Activated naive CD4-positive, alpha-beta T cell treated with anti-CD3 and anti-CD28 coated beads, Interleukin-2, amount 10 ng/mL, durations not matched to agents 7 days and 5 days (primary cell): Measurements from ENCODE around the gene CERS4.
"Not testable (repeated sequence)": the region's sequence is repeated elsewhere in the genome, so short reads cannot be mapped to it uniquely, and the experiment has no call there.

Experiments used
- CTCF ChIA-PET: fragments of 350-600 bp; sonication (Branson Sonifier 250); formaldehyde crosslinking; loops from one replicate; lab custom pipeline; 2021; ENCODE audit warnings: antibody characterized with exemption; lab: Charles Lee
- DNase-seq: peaks from one replicate; pipeline ENCODE4 v3.0.0-alpha.2; 2020
- H3K27ac Mint-ChIP-seq: one replicate; pipeline ENCODE4 v1.8.0; 2021; ENCODE audit warnings: mild to moderate bottlenecking, moderate library complexity, mixed read lengths
- H3K27me3 Mint-ChIP-seq: one replicate; pipeline ENCODE4 v1.8.0; 2021; ENCODE audit warnings: mild to moderate bottlenecking, mixed read lengths
- H3K36me3 Mint-ChIP-seq: one replicate; pipeline ENCODE4 v1.8.0; 2021; ENCODE audit warnings: mixed read lengths
- H3K4me1 Mint-ChIP-seq: one replicate; pipeline ENCODE4 v1.8.0; 2021; ENCODE audit warnings: mixed read lengths
- H3K4me3 Mint-ChIP-seq: one replicate; pipeline ENCODE4 v1.8.0; 2021; ENCODE audit warnings: mild to moderate bottlenecking, moderate library complexity, mixed read lengths
- H3K9me3 Mint-ChIP-seq: one replicate; pipeline ENCODE4 v1.8.0; 2021; ENCODE audit warnings: mixed read lengths

CERS4 gene

GRCh38 chr19:8203288-8204120, 5.7 kb upstream of the CERS4 start:
- peaks cover 16% of the 10 kb centered on the region for H3K4me1 Mint-ChIP-seq
- DNase-seq, CTCF ChIA-PET, H3K27ac Mint-ChIP-seq, H3K4me3 Mint-ChIP-seq, H3K36me3 Mint-ChIP-seq, H3K9me3 Mint-ChIP-seq: not testable (repeated sequence)
- H3K27me3 Mint-ChIP-seq: peaks cover 88% of the 10 kb centered on the region

- no peak for DNase-seq
- peaks cover 82% of the 10 kb centered on the region for H3K27me3 Mint-ChIP-seq
- CTCF ChIA-PET: no interaction called here
- no peak overlapping the region for H3K27ac Mint-ChIP-seq
- no peak overlapping the region for H3K4me3 Mint-ChIP-seq
- H3K9me3 Mint-ChIP-seq: no peaks in the 10 kb centered on the region
- peaks cover 19% of the 10 kb centered on the region for H3K4me1 Mint-ChIP-seq
- peaks cover 2% of the 10 kb centered on the region for H3K36me3 Mint-ChIP-seq
Observed at GRCh38 chr19:8204961-8205360, 4.2 kb upstream of the CERS4 start.

- Mint-ChIP-seq H3K4me3 (no peak overlapping the region), H3K9me3 (no peaks in the 10 kb centered on the region), H3K27ac (no peak overlapping the region), H3K36me3 (peaks cover 6% of the 10 kb centered on the region), H3K27me3 (peaks cover 72% of the 10 kb centered on the region), H3K4me1 (peaks cover 33% of the 10 kb centered on the region)
- no peak for DNase-seq
- CTCF ChIA-PET: interaction anchor here (0.8 kb wide), 1 partner anchor 10 kb away, joined by 3 read pairs; no protein-coding TSS in a partner anchor
Observed at GRCh38 chr19:8206147-8207087, 2.8 kb upstream of the CERS4 start.

DNA sequence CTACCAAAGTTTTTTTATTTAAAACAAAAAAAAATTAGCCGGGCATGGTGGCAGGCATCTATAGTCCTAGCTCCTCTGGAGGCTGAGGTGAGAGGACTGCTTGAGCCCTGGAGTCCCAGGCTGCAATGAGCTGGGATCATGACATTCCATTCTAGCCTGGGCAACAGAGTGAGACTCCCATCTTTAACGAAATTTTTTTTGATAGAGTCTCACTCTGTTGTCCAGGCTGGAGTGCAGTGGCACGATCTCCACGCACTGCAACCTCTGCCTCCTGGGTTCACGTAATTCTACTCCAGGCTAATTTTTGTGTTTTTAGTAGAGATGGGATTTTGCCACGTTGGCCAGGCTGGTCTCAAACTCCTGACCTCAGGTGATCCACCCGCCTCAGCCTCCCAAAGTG, 1.8 kb upstream of the CERS4 start:
- Mint-ChIP-seq H3K36me3 (peaks cover 11% of the 10 kb centered on the region), H3K4me3 (peak overlapping the region; percentile 15), H3K27me3 (peaks cover 63% of the 10 kb centered on the region), H3K4me1 (peaks cover 40% of the 10 kb centered on the region)
- H3K9me3 Mint-ChIP-seq, DNase-seq, H3K27ac Mint-ChIP-seq: not testable (repeated sequence)
- CTCF ChIA-PET: interaction anchor here (0.8 kb wide), 2 partner anchors 11 to 263 kb away, joined by 3 to 4 read pairs; no protein-coding TSS in a partner anchor

DNA sequence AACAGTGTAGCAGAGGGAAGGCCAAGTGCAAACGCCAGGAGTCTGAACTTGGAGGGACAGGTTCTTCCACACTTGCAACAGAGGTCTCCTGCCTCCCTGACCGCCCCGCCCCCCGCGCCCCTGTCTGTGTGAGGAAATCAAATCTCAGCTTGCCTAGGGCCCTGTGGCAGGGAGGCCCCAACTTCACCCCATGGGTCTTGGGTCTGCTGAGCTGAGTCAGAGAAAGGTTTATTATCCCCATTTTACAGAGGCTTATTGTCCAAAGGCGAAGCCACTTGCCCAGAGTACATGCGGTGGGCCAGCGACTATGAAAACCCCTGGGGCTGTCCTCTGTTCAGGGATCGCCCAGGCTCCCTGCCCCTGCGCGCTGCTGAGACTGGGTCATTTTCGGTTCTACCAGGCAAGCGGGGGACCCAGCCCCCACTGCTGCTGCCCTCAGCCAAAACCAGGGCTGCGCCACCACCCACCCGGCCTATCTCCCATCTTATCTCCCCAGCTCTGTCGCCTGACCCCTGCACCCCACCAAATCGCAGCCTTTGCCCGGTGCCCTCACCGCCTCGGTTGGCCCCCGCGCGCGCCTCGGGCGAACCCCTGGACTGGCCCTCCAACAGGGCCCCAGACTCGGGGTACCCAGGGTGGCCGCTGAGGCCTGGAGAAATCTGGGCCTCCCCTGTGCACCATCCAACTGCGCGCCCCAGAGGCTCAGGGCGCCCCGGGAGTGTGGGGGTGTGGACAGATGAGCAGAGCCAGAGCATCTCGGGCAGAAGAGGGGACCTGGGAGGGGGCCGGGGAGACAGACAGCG, 850 bp upstream of the CERS4 start:
- Mint-ChIP-seq H3K4me3 (peak overlapping the region; percentile 80), H3K9me3 (no peaks in the 10 kb centered on the region), H3K27ac (peak overlapping the region; percentile 79), H3K4me1 (peaks cover 43% of the 10 kb centered on the region), H3K36me3 (peaks cover 15% of the 10 kb centered on the region), H3K27me3 (peaks cover 54% of the 10 kb centered on the region)
- CTCF ChIA-PET: no interaction called here
- peak; percentile 23 for DNase-seq

DNA sequence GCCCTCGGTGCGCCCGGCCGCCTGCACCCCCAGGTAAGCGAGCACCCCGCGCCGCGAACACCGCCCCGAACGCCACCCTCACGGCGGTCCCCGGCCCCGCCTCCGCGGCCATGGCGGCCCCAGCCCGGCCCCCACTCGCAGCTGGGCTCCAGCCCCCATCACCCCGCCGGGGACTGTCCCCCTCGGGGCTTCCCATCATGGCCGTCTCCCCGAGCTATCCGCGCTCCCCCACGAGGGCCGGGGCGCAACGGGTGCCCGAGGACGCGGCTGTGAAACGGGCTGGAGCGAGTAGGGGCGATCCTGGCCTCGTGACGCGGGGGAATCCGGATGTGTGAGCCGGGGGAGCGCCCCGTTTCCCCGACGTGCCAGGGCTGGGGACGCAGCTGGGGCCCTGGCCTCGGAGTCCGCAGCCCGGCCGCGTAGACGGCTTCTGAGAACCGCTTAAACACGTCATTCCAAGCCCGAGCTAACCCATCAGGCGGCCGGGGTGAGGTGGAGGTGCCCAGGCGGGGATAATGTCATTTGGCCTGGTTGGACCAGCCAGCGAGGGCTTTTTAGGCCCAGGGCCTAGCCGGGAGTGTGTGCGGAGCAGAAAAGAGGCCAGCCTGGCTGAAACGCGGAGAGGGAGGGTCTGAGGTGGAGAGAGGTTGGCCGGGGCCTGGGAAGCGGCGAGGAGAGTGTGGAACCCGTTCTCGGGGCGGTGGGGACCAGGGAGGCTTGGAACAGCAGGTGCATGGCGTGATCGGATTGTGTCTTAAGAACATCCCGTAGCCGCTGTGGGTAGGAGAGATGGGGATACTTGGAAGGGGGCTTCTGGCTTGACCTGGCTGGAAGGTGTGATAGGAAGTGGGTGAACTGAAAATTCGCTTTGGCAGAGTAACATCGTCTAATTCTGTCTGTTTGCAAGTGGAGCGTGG, 550 bp downstream of the CERS4 start:
- Mint-ChIP-seq H3K9me3 (no peaks in the 10 kb centered on the region), H3K36me3 (peaks cover 18% of the 10 kb centered on the region), H3K4me1 (peaks cover 43% of the 10 kb centered on the region), H3K27ac (peak overlapping the region; percentile 88), H3K4me3 (peak overlapping the region; percentile 81), H3K27me3 (peaks cover 40% of the 10 kb centered on the region)
- DNase-seq: peak; percentile 87
- CTCF ChIA-PET: interaction anchor here (0.9 kb wide), 1 partner anchor 15 kb away, joined by 3 read pairs; no protein-coding TSS in a partner anchor

- Mint-ChIP-seq H3K4me3 (peak overlapping the region; percentile 81), H3K36me3 (peaks cover 18% of the 10 kb centered on the region), H3K4me1 (peaks cover 47% of the 10 kb centered on the region), H3K27me3 (peaks cover 32% of the 10 kb centered on the region), H3K9me3 (no peaks in the 10 kb centered on the region), H3K27ac (peak overlapping the region; percentile 88)
- CTCF ChIA-PET: interaction anchor here (0.9 kb wide), 1 partner anchor 15 kb away, joined by 3 read pairs; no protein-coding TSS in a partner anchor
- DNase-seq: no peak
Observed at GRCh38 chr19:8210421-8211101, 1.4 kb downstream of the CERS4 start.

DNA sequence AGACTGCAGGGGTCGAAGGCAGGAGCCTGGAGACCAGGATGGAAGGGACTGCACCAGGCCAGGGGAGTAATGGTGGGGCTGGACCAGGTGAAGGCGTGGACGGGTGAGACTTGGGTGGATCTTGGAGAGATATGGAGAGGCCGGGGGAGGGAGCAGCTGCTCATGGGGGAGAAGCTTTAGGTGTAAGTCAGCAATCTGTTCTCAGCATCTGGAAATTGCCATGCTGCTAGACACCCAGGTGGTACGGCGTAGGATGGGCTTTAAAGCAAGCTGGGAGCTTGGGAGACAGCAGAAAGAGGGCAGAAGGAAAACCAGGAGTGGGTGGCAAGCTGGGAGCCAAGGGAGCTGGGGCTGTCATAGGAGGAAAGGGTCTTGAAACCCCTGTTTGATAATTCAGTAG, 3.0 kb downstream of the CERS4 start:
- Mint-ChIP-seq H3K27ac (no peak overlapping the region), H3K4me3 (no peak overlapping the region), H3K9me3 (no peaks in the 10 kb centered on the region), H3K27me3 (peaks cover 15% of the 10 kb centered on the region), H3K36me3 (peaks cover 22% of the 10 kb centered on the region), H3K4me1 (peaks cover 49% of the 10 kb centered on the region)
- CTCF ChIA-PET: interaction anchor here (0.9 kb wide), 1 partner anchor 32 kb away, joined by 4 read pairs; no protein-coding TSS in a partner anchor
- no peak for DNase-seq

- DNase-seq: no peak
- Mint-ChIP-seq H3K9me3 (no peaks in the 10 kb centered on the region), H3K4me3 (no peak overlapping the region), H3K36me3 (peaks cover 22% of the 10 kb centered on the region), H3K4me1 (peaks cover 49% of the 10 kb centered on the region), H3K27ac (peak overlapping the region; percentile 26), H3K27me3 (peaks cover 10% of the 10 kb centered on the region)
- CTCF ChIA-PET: interaction anchor here (0.9 kb wide), 1 partner anchor 33 kb away, joined by 4 read pairs; no protein-coding TSS in a partner anchor
Observed at GRCh38 chr19:8212916-8213315, 3.7 kb downstream of the CERS4 start.

DNA sequence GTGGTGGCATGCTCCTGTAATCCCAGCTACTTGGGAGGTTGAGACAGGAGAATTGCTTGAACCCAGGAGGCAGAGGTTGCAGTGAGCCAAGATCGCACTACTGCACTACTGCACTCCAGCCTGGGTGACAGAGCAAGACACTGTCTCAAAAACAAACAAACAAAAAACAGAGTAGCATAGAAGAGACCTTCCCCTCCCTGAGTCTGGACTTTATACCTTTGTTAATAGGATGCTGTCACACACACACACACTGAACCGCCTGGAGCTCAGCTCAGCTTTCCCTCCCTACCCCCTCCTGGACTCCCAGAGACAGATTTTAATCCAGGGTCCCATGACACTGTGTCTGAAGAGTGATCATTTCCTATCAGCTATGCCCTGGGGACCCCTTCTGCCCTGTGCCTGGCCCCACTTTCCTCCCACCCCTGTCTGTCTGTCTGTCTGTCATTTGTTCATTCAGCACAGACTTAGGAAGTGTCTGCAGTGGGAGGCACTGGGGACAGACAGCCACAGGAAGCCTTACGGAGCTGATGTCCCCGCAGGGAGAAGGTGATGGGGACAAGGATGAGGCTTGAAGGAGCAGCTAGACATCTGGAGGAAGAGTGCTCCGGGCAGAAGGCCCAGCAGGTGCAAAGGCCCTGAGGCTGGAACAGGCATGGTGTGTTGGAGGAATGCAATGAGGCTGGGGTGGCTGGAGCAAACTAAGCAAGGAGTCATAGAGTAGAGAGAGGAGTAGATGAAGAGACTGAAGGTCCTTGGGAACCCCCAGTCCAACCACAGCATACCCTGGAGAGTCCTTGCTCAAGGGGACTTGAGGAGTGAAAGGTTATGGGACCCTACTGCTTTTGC, 4.9 kb downstream of the CERS4 start:
- H3K4me3 Mint-ChIP-seq: no peak overlapping the region
- peaks cover 22% of the 10 kb centered on the region for H3K36me3 Mint-ChIP-seq
- H3K27me3 Mint-ChIP-seq: no peaks in the 10 kb centered on the region
- DNase-seq: no peak
- no peaks in the 10 kb centered on the region for H3K9me3 Mint-ChIP-seq
- no peak overlapping the region for H3K27ac Mint-ChIP-seq
- peaks cover 45% of the 10 kb centered on the region for H3K4me1 Mint-ChIP-seq
- CTCF ChIA-PET: no interaction called here

DNA sequence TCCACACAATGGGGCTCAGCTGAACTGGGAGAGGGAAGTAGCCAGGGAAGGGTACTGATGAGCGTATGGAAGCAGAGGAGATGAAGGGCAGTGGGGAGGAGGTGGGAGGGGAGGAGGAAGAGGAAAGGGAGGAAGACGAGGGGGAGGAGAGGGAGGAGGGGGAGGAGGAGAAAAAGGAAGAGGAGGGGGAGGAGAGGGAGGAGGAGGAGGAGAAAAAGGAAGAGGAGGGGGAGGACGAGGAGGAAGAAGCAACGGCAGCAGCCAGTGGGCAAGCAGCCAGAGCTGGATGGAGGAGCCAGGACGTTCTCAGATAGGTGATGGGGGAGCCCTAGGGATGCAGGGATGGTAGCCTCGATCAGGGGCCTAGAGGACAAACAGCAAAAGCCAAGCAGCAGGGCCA, 5.6 kb downstream of the CERS4 start:
- no peaks in the 10 kb centered on the region for H3K9me3 Mint-ChIP-seq
- DNase-seq: no peak
- no peaks in the 10 kb centered on the region for H3K27me3 Mint-ChIP-seq
- CTCF ChIA-PET: no interaction called here
- peaks cover 44% of the 10 kb centered on the region for H3K4me1 Mint-ChIP-seq
- peaks cover 21% of the 10 kb centered on the region for H3K36me3 Mint-ChIP-seq
- no peak overlapping the region for H3K27ac Mint-ChIP-seq
- no peak overlapping the region for H3K4me3 Mint-ChIP-seq

DNA sequence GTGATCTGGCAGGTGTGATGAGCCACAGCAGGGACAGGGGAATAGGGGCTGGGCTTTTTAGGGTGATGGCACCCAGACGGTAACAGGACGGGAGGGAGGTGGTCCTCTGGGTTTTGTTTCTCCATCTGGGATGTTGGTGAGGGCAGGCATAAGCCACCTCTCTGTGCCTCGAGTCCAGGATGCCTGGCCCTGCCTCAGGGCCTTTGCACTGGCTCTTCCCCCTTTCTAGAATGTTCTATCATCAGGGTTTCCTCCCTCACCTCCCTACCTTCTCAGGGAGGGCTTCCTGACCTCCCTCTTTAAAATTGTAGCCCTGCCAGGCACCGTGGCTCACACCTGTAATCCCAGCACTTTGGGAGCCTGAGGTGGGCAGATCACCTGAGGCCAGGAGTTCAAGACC, 6.6 kb downstream of the CERS4 start:
- H3K9me3 Mint-ChIP-seq: no peaks in the 10 kb centered on the region
- no peaks in the 10 kb centered on the region for H3K27me3 Mint-ChIP-seq
- peaks cover 16% of the 10 kb centered on the region for H3K36me3 Mint-ChIP-seq
- CTCF ChIA-PET: no interaction called here
- peaks cover 34% of the 10 kb centered on the region for H3K4me1 Mint-ChIP-seq
- no peak overlapping the region for H3K27ac Mint-ChIP-seq
- H3K4me3 Mint-ChIP-seq: no peak overlapping the region
- no peak for DNase-seq
